Measurements from ENCODE around the gene UGT1A10. TPM values are rescaled to one million over a fixed set of nuclear protein-coding genes. Genes with fewer than 3 reads are reported as not detected.
"Not testable (repeated sequence)": the region's sequence is repeated elsewhere in the genome, so short reads cannot be mapped to it uniquely, and the experiment has no call there.

UGT1A10 gene
- total and polyA plus RNA-seq, 2 donors (not counting 1 experiment from before 2014, with no cell fraction given): not detected

- H3K9me3 ChIP-seq (ENCODE audit: control extremely low read depth in 1 of 3, control insufficient read depth in 2 of 3, insufficient read depth in 1 of 3, low read length in 2 of 3): peaks cover 0 to 8% (median 0%) of the 10 kb centered on the region in 3 donors
- DNase-seq (no peak), ATAC-seq (ENCODE audit: low read depth) (no peak)
- H3K79me2 ChIP-seq (ENCODE audit: control insufficient read depth, insufficient read depth, low read length): no peaks in the 10 kb centered on the region
- TF ChIP-seq CTCF (IDR thresholded peaks at IDR 0.05): no peak
- TF ChIP-seq EZH2 (IDR thresholded peaks at IDR 0.05; ENCODE audit: borderline replicate concordance, insufficient read depth, low read depth, low read length, poor library complexity, severe bottlenecking): no peak
- H3K27me3 Mint-ChIP-seq: peaks cover 45% of the 10 kb centered on the region
- peaks cover 0 to 3% (median 0%) of the 10 kb centered on the region in 4 experiments for H3K27me3 ChIP-seq (replicated peaks in 1 of 4; ENCODE audit: control extremely low read depth in 1 of 4, control insufficient read depth in 3 of 4, insufficient read depth in 4 of 4, low read length in 3 of 4)
- intact Hi-C loops (cut with micrococcal nuclease): no loop called here
- no peak overlapping the region for H3K4me3 ChIP-seq (ENCODE audit: control extremely low read depth in 1 of 5, extremely low read depth in 1 of 5, insufficient read depth in 1 of 5, low read depth in 2 of 5, low read length in 4 of 5)
- H3K27ac ChIP-seq (ENCODE audit: low read length in 2 of 2): no peak overlapping the region
- ChIA-PET CTCF (no interaction called here), POLR2A (no interaction called here)
- H3K27ac Mint-ChIP-seq: no peak overlapping the region
- no peak overlapping the region for H3K9ac ChIP-seq (ENCODE audit: low read length)
- H3K4me1 ChIP-seq (ENCODE audit: control insufficient read depth in 2 of 2, insufficient read depth in 2 of 2, low read length in 2 of 2): no peaks in the 10 kb centered on the region
- no peak overlapping the region for H3K4me3 Mint-ChIP-seq
- H3K4me2 ChIP-seq (replicated peaks; ENCODE audit: low read depth, low read length, poor library complexity, severe bottlenecking): no peak overlapping the region
- H2AFZ ChIP-seq (ENCODE audit: insufficient read depth, low read depth, low read length, poor library complexity, severe bottlenecking): no peak overlapping the region
- H3K36me3 ChIP-seq (replicated peaks in 1 of 2; ENCODE audit: control extremely low read depth in 1 of 2, control insufficient read depth in 1 of 2, extremely low read depth in 1 of 2, insufficient read depth in 2 of 2, low read length in 1 of 2): no peaks in the 10 kb centered on the region
- no peaks in the 10 kb centered on the region for H3K9me3 Mint-ChIP-seq (ENCODE audit: insufficient read depth)
- 96% methylated on average over 41 of the region's 46 CpGs for WGBS (ENCODE audit: insufficient coverage)
- no peaks in the 10 kb centered on the region for H3K4me1 Mint-ChIP-seq
- no peaks in the 10 kb centered on the region for H4K20me1 ChIP-seq (ENCODE audit: control insufficient read depth, insufficient read depth, low read length, poor library complexity, severe bottlenecking)
Measured at GRCh38 chr2:233743464-233744259, 107.4 kb downstream of the UGT1A10 start.

GRCh38 chr2:233745073-233745755 is 109.0 kb downstream of the UGT1A10 start:
- no peak overlapping the region for H3K27ac ChIP-seq (ENCODE audit: low read length in 2 of 2)
- peaks cover 0 to 5% (median 0%) of the 10 kb centered on the region in 3 donors for H3K9me3 ChIP-seq (ENCODE audit: control extremely low read depth in 1 of 3, control insufficient read depth in 2 of 3, insufficient read depth in 1 of 3, low read length in 2 of 3)
- TF ChIP-seq EZH2 (IDR thresholded peaks at IDR 0.05; ENCODE audit: borderline replicate concordance, insufficient read depth, low read depth, low read length, poor library complexity, severe bottlenecking) (no peak), CTCF (IDR thresholded peaks at IDR 0.05) (no peak)
- H3K4me3 ChIP-seq (ENCODE audit: control extremely low read depth in 1 of 5, extremely low read depth in 1 of 5, insufficient read depth in 1 of 5, low read depth in 2 of 5, low read length in 4 of 5): no peak overlapping the region
- ATAC-seq (ENCODE audit: low read depth) (no peak), DNase-seq (no peak)
- POLR2A ChIA-PET: no interaction called here
- Mint-ChIP-seq H3K27ac (no peak overlapping the region), H3K4me1 (no peaks in the 10 kb centered on the region), H3K27me3 (peaks cover 45% of the 10 kb centered on the region), H3K9me3 (ENCODE audit: insufficient read depth) (peaks cover 4% of the 10 kb centered on the region), H3K4me3 (no peak overlapping the region)
- no peaks in the 10 kb centered on the region for H3K36me3 ChIP-seq (replicated peaks in 1 of 2; ENCODE audit: control extremely low read depth in 1 of 2, control insufficient read depth in 1 of 2, extremely low read depth in 1 of 2, insufficient read depth in 2 of 2, low read length in 1 of 2)
- H3K27me3 ChIP-seq (replicated peaks in 1 of 4; ENCODE audit: control extremely low read depth in 1 of 4, control insufficient read depth in 3 of 4, insufficient read depth in 4 of 4, low read length in 3 of 4): peaks cover 0 to 3% (median 0%) of the 10 kb centered on the region in 4 experiments
- CTCF ChIA-PET: no interaction called here
- intact Hi-C loops (cut with micrococcal nuclease): no loop called here
- no peaks in the 10 kb centered on the region for H4K20me1 ChIP-seq (ENCODE audit: control insufficient read depth, insufficient read depth, low read length, poor library complexity, severe bottlenecking)
- H3K4me1 ChIP-seq (ENCODE audit: control insufficient read depth in 2 of 2, insufficient read depth in 2 of 2, low read length in 2 of 2): no peaks in the 10 kb centered on the region
- H3K9ac ChIP-seq (ENCODE audit: low read length): no peak overlapping the region
- WGBS (ENCODE audit: insufficient coverage): 100% methylated on average over 2 of the region's 5 CpGs
- no peak overlapping the region for H2AFZ ChIP-seq (ENCODE audit: insufficient read depth, low read depth, low read length, poor library complexity, severe bottlenecking)
- H3K79me2 ChIP-seq (ENCODE audit: control insufficient read depth, insufficient read depth, low read length): no peaks in the 10 kb centered on the region
- H3K4me2 ChIP-seq (replicated peaks; ENCODE audit: low read depth, low read length, poor library complexity, severe bottlenecking): no peak overlapping the region

GRCh38 chr2:233745838-233746237 is 109.6 kb downstream of the UGT1A10 start:
- WGBS (ENCODE audit: insufficient coverage): 77% methylated on average over 2 of the region's 2 CpGs
- H3K4me3 Mint-ChIP-seq; H3K27ac ChIP-seq (ENCODE audit: low read length in 2 of 2); H3K9ac ChIP-seq (ENCODE audit: low read length); CTCF ChIA-PET; H3K27me3 ChIP-seq (replicated peaks in 1 of 4; ENCODE audit: control extremely low read depth in 1 of 4, control insufficient read depth in 3 of 4, insufficient read depth in 4 of 4, low read length in 3 of 4); H3K9me3 Mint-ChIP-seq (ENCODE audit: insufficient read depth); H3K4me2 ChIP-seq (replicated peaks; ENCODE audit: low read depth, low read length, poor library complexity, severe bottlenecking); H4K20me1 ChIP-seq (ENCODE audit: control insufficient read depth, insufficient read depth, low read length, poor library complexity, severe bottlenecking); H3K4me1 ChIP-seq (ENCODE audit: control insufficient read depth in 2 of 2, insufficient read depth in 2 of 2, low read length in 2 of 2); H3K4me1 Mint-ChIP-seq; H2AFZ ChIP-seq (ENCODE audit: insufficient read depth, low read depth, low read length, poor library complexity, severe bottlenecking); POLR2A ChIA-PET; DNase-seq; H3K36me3 ChIP-seq (replicated peaks in 1 of 2; ENCODE audit: control extremely low read depth in 1 of 2, control insufficient read depth in 1 of 2, extremely low read depth in 1 of 2, insufficient read depth in 2 of 2, low read length in 1 of 2); ATAC-seq (ENCODE audit: low read depth); H3K27ac Mint-ChIP-seq; H3K79me2 ChIP-seq (ENCODE audit: control insufficient read depth, insufficient read depth, low read length); intact Hi-C loops (cut with micrococcal nuclease); H3K4me3 ChIP-seq (ENCODE audit: control extremely low read depth in 1 of 5, extremely low read depth in 1 of 5, insufficient read depth in 1 of 5, low read depth in 2 of 5, low read length in 4 of 5): not testable (repeated sequence)
- H3K9me3 ChIP-seq (ENCODE audit: control extremely low read depth in 1 of 3, control insufficient read depth in 2 of 3, insufficient read depth in 1 of 3, low read length in 2 of 3): peaks cover 0 to 11% (median under 1%) of the 10 kb centered on the region in 3 donors
- peaks cover 43% of the 10 kb centered on the region for H3K27me3 Mint-ChIP-seq
